Gastroesophageal sphincter (tissue), 4 donors: ENCODE results near the gene LRPAP1. TPM values are rescaled to one million over a fixed set of nuclear protein-coding genes. Genes with fewer than 3 reads are reported as not detected.
"Not testable (repeated sequence)": the region's sequence is repeated elsewhere in the genome, so short reads cannot be mapped to it uniquely, and the experiment has no call there.

Source experiments
- ATAC-seq: fragments of 150-250 bp; one replicate; pipeline ENCODE4 v1.9.1; 2016; ENCODE audit warnings: mild to moderate bottlenecking, moderate library complexity
- H3K27ac ChIP-seq, 4 donors: fragments of 200-600 bp; sonication (generic) in 3 of 4; 1 replicate in 3 of 4; 2 replicates in 1 of 4; pipeline ENCODE4 v1.5.1; 2016 to 2019
- H3K27me3 ChIP-seq: fragments of 200-600 bp; sonication (generic); one replicate; pipeline ENCODE4 v1.5.1; 2019
- H3K36me3 ChIP-seq, 2 donors: fragments of 200-600 bp; sonication (generic); one replicate each; pipeline ENCODE4 v1.5.1; 2019; ENCODE audit warnings: control low read depth in 1 of 2
- H3K4me1 ChIP-seq, 3 donors: fragments of 200-600 bp; sonication (generic); 1 replicate in 2 of 3; 2 replicates in 1 of 3; pipeline ENCODE4 v1.5.1; 2016 to 2019; ENCODE audit warnings: control low read depth in 2 of 3
- H3K4me3 ChIP-seq, 2 donors: fragments of 200-600 bp; sonication (generic); one replicate each; pipeline ENCODE4 v1.5.1; 2019; ENCODE audit warnings: mild to moderate bottlenecking in 1 of 2, moderate library complexity in 1 of 2
- H3K9me3 ChIP-seq, 3 donors: fragments of 200-600 bp; sonication (generic); one replicate each; pipeline ENCODE4 v1.5.1; 2017 to 2019; ENCODE audit warnings: control low read depth in 2 of 3
- CTCF ChIP-seq, 4 experiments: fragments of 200-600 bp in 2 of 4; fragments of 450-650 bp in 2 of 4; sonication (generic) in 1 of 4; IDR thresholded peaks; one replicate each; pipeline ENCODE4 v1.5.1; 2017 to 2019; ENCODE audit warnings: antibody characterized with exemption in 4 of 4, mild to moderate bottlenecking in 2 of 4, moderate library complexity in 2 of 4
- EP300 ChIP-seq: sonication (generic); formaldehyde crosslinking; IDR thresholded peaks from one replicate; pipeline ENCODE4 v1.6.1; 2017; ENCODE audit warnings: antibody characterized with exemption, mild to moderate bottlenecking
- POLR2A ChIP-seq, 2 donors: fragments of 450-650 bp; IDR thresholded peaks; one replicate each; pipeline ENCODE4 v1.6.1; 2017; ENCODE audit warnings: antibody characterized with exemption in 2 of 2, mild to moderate bottlenecking in 2 of 2, moderate library complexity in 1 of 2
- POLR2AphosphoS5 ChIP-seq: sonication (generic); formaldehyde crosslinking; IDR thresholded peaks from one replicate; pipeline ENCODE4 v1.6.1; 2017; ENCODE audit warnings: antibody characterized with exemption
- WGBS, 2 donors: methylation state at CpG; one replicate each; pipeline ENCODE4 v1.1.5; 2018; ENCODE audit warnings: low coverage in 1 of 2; 5-methylcytosine and 5-hydroxymethylcytosine counted together
- total RNA-seq, 4 donors: library from RNA; depleted of rRNA; stranded (reverse); fragments of >200 nt; gene quantifications; one replicate each; pipeline ENCODE4 v1.1.0, GENCODE V29; 2016

Gene LRPAP1
- total RNA-seq, 4 donors from 2014 or later = 180 to 267 (median 201) TPM

GRCh38 chr4:3550041-3550440 lies 17.8 kb upstream of the LRPAP1 start:
- ATAC-seq, H3K27ac ChIP-seq, H3K4me1 ChIP-seq, H3K27me3 ChIP-seq, H3K36me3 ChIP-seq, H3K9me3 ChIP-seq, H3K4me3 ChIP-seq: not testable (repeated sequence)
- 100% methylated on average over 1 of the region's 6 CpGs; no CpG with 5 or more reads in 1 of the 2 donors for WGBS, 2 donors

GRCh38 chr4:3549694-3550001 lies 17.4 kb upstream of the LRPAP1 start:
- not testable (repeated sequence) for H3K27ac ChIP-seq, H3K4me3 ChIP-seq, ATAC-seq, H3K36me3 ChIP-seq, H3K27me3 ChIP-seq, H3K9me3 ChIP-seq, H3K4me1 ChIP-seq
- no CpG with 5 or more reads among the region's 6 CpGs for WGBS, 2 donors

- not testable (repeated sequence) for H3K36me3 ChIP-seq, ATAC-seq, H3K27me3 ChIP-seq, H3K27ac ChIP-seq, H3K9me3 ChIP-seq, H3K4me3 ChIP-seq, H3K4me1 ChIP-seq
- WGBS, 2 donors = 80 to 100% methylated on average over 1 to 3 of the region's 21 CpGs
Observed at GRCh38 chr4:3548991-3549693, 16.9 kb upstream of the LRPAP1 start.

GRCh38 chr4:3546721-3547120 lies 14.5 kb upstream of the LRPAP1 start:
- 35 to 47% methylated on average over 3 to 4 of the region's 4 CpGs for WGBS, 2 donors
- not testable (repeated sequence) for H3K27ac ChIP-seq, H3K4me1 ChIP-seq, H3K9me3 ChIP-seq, ATAC-seq, H3K4me3 ChIP-seq, H3K27me3 ChIP-seq, H3K36me3 ChIP-seq

GRCh38 chr4:3545351-3545750 lies 13.1 kb upstream of the LRPAP1 start:
- H3K4me3 ChIP-seq, H3K36me3 ChIP-seq, H3K4me1 ChIP-seq, H3K9me3 ChIP-seq, ATAC-seq, H3K27ac ChIP-seq, H3K27me3 ChIP-seq: not testable (repeated sequence)
- WGBS, 2 donors = no CpG with 5 or more reads among the region's 8 CpGs

GRCh38 chr4:3544259-3545025 lies 12.2 kb upstream of the LRPAP1 start:
- WGBS, 2 donors = 76 to 90% methylated on average over 4 to 11 of the region's 22 CpGs

GRCh38 chr4:3543415-3543814 lies 11.2 kb upstream of the LRPAP1 start:
- H3K36me3 ChIP-seq = not testable (repeated sequence)
- 62% methylated on average over 6 of the region's 8 CpGs; no CpG with 5 or more reads in 1 of the 2 donors for WGBS, 2 donors

More at GRCh38 chr4:3544259-3545025, 12.2 kb upstream of the LRPAP1 start:
- not testable (repeated sequence) for H3K27me3 ChIP-seq, H3K4me1 ChIP-seq, H3K27ac ChIP-seq, H3K9me3 ChIP-seq, H3K4me3 ChIP-seq, ATAC-seq, H3K36me3 ChIP-seq

GRCh38 chr4:3538906-3539305 lies 6.7 kb upstream of the LRPAP1 start:
- WGBS, 2 donors = no CpG with 5 or more reads among the region's 23 CpGs
- not testable (repeated sequence) for H3K9me3 ChIP-seq, H3K4me3 ChIP-seq, H3K36me3 ChIP-seq, ATAC-seq, H3K4me1 ChIP-seq, H3K27ac ChIP-seq, H3K27me3 ChIP-seq

More at GRCh38 chr4:3543415-3543814, 11.2 kb upstream of the LRPAP1 start:
- not testable (repeated sequence) for ATAC-seq, H3K4me3 ChIP-seq, H3K27ac ChIP-seq, H3K27me3 ChIP-seq, H3K9me3 ChIP-seq, H3K4me1 ChIP-seq

GRCh38 chr4:3535812-3536211 lies 3.6 kb upstream of the LRPAP1 start:
- not testable (repeated sequence) for H3K4me3 ChIP-seq, H3K36me3 ChIP-seq, H3K27ac ChIP-seq, H3K9me3 ChIP-seq, H3K27me3 ChIP-seq, ATAC-seq
- peaks cover 0 to 17% (median 13%) of the 10 kb centered on the region in 3 donors for H3K4me1 ChIP-seq
- 50% methylated on average over 1 to 2 of the region's 10 CpGs for WGBS, 2 donors

- Histone ChIP-seq H3K27me3 (no peaks in the 10 kb centered on the region), H3K27ac (no peak overlapping the region), H3K4me1 (peaks cover 0 to 39% (median 20%) of the 10 kb centered on the region in 3 donors), H3K9me3 (no peaks in the 10 kb centered on the region), H3K36me3 (peaks cover 0 to 16% of the 10 kb centered on the region in 2 donors), H3K4me3 (no peak overlapping the region)
- ATAC-seq = no peak
- 92 to 94% methylated on average over 2 to 7 of the region's 7 CpGs for WGBS, 2 donors
- no peak for TF ChIP-seq EP300
- no peak for TF ChIP-seq POLR2A (IDR thresholded peaks at IDR 0.05)
- TF ChIP-seq CTCF (IDR thresholded peaks at IDR 0.05) = no peak
- TF ChIP-seq POLR2AphosphoS5 = no peak
Observed at GRCh38 chr4:3533423-3533820, 1.2 kb upstream of the LRPAP1 start.
